NCI-H748 treated with DMSO at 0.1 percent for 48 hours (cell line): Measurements from ENCODE around the gene PSMB4.
"Not testable (repeated sequence)": the region's sequence is repeated elsewhere in the genome, so short reads cannot be mapped to it uniquely, and the experiment has no call there.

Experiments
- DNase-seq: peaks from one replicate; lab custom pipeline; 2025; lab: John Stamatoyannopoulos, UW

PSMB4 gene

DNA sequence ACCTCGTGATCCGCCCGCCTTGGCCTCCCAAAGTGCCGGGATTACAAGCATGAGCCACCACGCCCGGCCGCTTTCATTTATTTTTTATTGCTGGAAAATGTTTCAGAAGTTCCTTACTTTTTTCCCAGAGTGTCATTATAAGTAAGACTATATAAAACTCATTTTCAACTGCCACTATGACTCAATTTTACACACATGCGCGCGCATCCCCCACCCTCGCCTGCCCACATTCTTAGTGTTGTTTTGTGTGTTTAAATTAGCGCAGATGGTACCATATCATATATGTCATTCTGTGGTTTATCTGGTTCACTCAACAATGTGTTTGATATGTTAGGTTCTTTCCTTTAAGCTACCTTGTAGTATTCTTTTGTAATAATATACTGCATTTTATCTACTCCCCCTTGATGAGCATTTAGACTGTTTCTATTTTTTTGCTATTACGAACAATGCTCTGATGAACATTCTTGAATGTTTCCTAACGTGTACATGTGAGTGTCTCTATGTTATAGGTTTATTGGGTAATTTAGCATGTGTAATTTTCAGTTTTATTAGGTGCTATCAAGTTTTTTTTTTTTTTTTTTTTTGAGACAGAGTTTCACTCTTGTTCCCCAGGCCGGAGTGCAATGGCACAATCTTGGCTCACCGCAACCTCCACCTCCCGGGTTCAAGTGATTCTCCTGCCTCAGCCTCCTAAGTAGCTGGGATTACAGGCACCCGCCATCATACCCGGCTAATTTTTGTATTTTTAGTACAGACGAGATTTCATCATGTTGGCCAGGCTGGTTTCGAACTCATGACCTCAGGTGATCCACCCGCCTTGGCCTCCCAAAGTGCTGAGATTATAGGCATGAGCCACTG is 8.9 kb upstream of the PSMB4 start:
- not testable (repeated sequence) for DNase-seq

DNA sequence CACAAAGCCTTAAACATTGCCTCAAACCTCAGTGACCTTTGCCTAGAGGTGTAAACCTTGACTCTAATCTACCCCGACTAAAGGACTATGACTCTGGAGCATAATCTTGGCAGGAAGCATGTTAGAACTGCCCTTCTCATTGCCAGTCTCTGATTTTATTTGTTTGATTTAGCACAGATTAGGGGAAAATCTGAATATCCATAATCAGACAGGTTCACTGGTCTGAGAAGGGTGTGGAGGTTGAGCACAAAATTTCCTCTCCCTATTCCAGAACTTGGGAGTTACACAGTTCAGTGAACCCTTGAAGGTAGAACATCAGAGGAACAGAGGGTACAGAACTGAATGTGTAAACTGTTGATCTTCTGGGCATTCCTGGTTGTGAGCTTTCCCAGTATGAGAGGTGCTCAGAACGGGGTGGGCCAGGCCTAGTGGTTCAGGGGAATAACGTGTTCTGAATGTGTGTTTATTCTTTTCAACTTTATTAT is 8.3 kb upstream of the PSMB4 start:
- DNase-seq, result no peak

DNA sequence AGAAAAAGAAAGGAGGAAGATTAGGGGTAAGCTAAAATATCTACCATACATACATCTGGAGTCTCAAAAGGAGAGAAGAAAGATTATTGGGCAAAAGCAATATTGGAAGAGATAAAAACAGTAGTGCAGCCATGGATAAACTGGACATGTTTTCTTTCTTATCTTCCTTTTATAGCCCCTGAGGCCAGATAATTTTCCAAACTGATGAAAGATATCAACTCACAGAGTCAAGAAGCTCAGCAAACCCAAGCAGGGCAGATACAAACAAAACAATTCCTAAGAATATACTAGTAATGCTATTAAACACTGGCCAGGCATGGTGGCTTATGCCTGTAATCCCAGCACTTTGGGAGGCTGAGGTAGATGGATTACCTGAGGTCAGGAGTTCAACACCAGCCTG is 5.8 kb upstream of the PSMB4 start:
- no peak for DNase-seq

DNA sequence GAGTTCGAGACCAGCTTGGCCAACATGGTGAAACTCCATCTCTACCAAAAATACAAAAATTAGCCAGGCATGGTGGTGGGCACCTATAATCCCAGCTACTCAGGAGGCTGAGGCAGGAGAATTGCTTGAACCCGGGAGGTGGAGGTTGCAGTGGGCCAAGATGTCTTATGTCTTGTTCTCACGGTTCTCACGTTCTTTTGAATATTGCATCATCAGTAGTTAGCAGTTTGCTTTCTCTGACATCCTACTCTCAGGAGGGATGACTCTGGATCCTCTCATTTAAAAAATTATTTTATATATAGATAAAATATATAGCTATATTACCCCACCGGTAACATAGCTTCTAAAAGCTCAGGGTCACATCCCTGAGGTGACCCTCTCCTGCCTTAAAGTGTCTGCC is 3.1 kb upstream of the PSMB4 start:
- DNase-seq, result not testable (repeated sequence)

DNA sequence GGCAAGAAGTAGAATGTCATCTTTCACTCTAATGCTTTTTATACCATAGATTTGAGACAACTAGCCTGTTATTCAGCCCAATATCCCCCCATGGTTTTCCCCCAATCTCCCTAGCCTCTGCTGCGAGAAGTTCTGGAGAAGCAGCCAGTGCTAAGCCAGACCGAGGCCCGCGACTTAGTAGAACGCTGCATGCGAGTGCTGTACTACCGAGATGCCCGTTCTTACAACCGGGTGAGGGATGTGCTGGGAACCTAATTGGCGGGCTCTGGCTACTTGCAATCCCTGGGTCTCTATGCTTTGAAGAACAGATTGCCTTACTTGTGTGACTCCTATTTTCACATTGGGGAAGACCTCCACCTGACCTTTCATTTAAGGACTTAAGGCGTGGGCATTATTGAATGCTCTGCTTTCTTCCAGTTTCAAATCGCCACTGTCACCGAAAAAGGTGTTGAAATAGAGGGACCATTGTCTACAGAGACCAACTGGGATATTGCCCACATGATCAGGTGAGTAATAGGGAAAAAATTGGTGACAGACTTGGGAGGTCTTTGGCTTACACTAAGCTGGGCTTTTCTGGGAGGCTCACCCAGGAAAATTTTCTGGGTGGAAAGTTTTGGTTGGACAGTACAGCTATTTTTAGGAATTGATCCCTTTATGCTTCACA is 1.9 kb downstream of the PSMB4 start:
- DNase-seq, result no peak

DNA sequence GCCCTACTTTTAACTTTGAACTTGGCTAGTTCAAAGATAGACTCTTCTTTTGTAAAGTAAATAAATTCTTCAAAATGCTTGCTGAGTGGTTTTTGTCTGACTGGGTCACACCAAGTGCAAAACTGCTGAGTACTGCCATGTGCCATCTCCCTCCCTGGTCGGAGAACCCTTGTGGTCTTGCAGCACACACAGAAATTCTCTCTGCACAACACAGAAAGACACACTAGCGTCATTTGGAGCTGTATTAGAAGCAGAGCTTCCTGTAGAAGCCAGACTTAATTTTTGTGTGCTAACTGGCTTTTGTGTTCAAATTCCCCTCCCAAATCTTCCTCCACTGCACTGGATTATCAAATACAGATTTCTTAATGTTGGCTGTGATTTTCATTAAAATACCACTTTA is 2.5 kb downstream of the PSMB4 start:
- DNase-seq, result no peak

DNA sequence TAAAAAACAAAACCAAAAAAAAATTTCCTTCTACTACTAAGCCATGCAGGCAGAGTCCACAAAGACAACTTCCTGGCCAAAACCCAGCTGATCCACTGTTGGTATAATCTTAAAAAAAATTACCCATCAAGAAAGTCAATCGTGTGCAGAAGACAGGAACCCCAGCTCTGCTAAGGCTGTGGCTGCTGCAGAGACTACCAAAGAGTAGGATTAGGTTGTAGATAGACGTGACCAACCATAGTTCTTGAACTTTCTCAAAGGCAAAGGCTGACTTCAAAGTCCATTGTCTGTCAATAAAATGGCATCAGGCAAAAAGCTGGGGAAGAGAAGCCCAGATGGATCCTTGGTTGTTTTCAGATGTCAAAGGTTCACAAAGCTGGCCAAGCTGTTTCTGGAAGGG is 3.4 kb downstream of the PSMB4 start:
- no peak for DNase-seq

DNA sequence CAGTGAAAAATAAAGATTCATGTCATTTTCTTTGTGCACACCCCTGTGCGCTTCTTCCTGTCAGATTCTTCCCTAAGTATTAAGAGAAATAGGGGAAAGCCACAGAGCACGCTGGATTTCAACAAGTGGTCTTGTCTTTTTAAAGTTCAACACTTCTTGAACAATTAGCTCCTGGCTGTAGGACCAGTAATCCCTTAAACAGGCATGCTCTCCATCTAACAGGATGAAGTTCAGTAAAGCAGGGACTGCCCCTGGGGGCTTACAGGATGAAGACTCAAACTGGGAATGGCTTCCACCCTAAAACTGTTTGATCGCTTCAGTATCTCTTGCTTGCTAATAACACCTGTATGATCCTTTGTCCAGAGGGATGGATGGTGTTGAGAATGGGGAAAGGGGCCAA is 4.2 kb downstream of the PSMB4 start:
- no peak for DNase-seq

DNA sequence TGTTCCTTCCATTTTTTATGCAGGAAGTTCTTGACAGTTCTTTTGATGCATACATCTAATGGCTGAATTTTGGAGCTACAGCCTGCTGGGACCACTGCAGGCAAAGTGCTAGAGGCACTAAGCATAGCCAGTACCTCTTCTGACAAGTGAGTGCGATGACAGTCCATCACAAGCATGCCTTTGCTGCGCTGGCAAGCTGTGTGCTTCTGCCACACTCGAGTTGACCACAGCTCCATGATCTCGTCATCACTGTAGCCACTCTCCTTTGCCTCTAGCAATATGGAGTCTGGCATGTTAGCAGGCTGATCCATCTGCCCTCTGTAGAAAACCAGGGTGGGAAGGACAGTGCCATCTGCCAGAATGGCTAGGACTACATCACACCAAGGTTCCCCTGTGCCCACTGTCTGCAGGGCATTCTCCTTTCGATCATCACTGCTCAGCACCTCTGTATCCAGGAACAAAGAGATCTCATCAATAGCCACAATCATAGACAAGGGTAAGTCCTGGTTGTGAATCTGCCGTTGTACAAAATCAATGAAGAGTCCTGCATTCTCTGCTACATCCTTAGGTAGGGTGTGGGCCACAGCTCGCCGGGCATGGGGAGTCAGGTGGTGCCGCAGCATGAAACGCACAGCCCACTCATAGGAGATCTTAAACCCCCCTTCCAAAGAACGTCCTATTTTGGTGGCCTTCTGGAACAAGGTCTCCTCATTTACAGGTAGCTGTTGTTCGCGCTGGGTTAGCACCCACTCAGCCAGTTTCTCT is 6.0 kb downstream of the PSMB4 start:
- no peak for DNase-seq

DNA sequence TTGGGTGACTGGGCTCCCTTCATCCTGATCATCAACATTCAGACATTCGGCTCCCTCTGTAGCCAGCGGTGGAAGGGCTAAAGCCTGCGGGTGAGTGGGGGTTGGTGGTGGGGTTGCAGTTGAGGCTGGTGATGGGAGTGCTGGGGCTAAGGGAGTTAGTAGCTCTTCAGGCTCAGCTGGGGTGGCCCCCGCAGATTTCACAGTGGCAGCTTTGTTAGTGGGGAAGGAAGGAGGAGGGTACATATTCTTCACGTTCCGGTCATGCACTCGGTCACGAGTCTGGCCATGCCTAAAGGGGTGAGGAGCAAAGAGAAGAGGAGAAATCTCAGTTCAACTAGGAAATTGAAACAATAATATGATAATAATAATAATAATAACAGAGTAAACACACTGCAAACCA is 6.8 kb downstream of the PSMB4 start:
- no peak for DNase-seq

DNA sequence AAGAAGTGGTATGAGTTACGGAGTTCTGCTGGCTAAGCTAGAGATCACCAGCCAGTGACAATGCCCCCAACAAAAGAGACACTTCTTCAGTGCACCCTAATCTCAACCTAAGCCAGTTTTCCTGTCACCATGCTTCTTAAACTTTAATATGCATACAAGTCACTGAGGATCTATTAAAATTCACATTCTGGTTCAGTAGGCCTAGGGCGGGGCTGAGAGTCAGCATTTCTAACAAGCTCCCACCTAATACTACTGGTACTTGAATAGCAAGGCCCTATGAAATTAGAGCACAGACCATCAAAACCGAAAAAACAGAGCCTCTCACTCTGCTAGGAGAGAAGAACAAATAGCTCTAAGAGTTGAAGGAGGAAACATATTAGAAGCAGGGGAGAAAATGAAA is 7.9 kb downstream of the PSMB4 start:
- DNase-seq, result no peak

DNA sequence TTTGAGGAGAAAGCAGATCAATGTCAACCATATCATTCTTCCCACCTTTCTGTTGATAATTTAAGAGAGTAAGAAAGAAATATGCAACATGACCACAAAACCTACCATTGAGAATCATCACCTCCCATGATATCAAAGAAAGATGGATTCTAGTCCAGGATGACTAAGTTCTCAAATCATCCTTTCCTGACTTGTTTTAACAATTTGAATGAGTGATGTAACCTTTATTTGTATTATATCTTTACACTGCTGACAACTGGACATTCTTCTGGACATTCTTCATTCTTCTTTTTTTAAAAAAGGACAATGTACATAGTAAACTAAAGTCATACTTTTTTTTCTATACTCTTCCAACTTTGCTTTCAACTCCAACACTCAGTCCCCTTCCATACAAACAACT is 9.5 kb downstream of the PSMB4 start:
- DNase-seq, result no peak

DNA sequence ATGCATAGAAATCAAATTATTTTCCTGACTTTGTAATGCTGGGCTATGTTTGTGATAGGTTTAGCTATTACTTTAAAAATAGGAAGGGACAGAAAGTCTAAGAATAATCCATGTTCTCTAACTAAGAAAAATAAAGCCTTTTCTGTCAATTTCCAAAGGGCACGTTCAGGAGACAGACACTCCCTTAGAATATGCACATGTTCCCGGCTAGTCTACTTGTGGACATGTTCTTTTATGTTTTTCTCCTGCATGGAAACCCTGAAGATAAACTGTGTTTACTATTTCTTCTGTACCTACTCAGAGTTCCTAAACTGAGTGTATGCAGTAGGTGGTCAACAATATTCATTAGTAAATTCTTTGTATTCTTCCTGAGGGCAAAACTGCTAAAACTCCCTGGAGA is 12.5 kb downstream of the PSMB4 start:
- no peak for DNase-seq

DNA sequence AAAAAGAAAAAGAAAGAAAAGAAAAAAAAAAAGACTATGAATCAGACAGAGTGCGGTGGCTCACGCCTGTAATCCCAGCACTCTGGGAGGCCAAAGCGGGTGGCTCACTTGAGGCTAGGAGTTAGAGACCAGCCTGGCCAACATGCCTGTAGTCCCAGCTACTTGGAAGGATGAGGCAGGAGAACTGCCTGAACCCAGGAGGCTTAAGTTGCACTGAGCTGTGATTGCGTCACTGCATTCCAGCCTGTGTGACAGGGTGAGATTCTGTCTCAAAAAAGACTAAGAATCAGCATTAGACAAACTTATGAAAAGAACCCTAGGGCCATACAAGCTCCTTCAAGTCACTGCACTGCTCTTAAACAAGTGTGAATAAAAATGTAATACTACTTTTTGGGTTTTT is 16.9 kb downstream of the PSMB4 start:
- DNase-seq, result no peak

DNA sequence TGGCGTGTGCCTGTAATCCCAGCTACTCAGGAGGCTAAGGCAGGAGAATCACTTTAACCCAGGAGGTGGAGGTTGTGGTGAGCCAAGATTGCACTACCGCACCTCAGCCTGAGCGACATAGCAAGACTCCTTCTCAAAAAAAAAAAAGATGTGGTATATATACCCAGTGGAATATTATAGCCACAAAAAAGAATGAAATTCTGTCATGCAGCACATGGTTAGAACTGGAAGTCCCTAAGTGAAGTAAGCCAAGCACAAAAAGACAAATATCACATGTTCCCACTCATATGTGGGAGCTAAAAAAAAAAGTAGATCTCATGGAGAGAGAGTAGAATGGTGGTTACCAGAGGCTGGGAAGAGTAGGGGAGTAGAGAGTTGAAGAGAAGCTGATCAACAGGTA is 18.7 kb downstream of the PSMB4 start:
- no peak for DNase-seq

DNA sequence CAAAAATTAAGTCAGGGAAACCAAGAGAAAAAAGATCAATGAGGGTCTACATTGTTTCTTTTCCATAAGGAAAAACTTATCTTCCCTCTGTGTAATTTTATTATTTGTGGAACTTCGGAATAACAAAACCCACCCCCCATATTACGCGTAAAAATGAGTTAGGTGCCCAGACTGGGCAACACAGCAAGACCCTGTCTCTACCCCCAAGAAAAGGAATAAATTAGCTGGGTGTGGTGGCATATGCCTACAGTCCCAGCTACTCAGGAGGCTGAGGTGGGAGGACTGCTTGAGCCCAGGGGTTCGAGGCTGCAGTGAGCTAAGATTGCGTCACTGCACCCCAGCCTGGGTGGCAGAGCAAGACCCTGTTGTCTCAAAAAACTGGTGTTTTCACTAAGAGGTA is 20.4 kb downstream of the PSMB4 start:
- no peak for DNase-seq

DNA sequence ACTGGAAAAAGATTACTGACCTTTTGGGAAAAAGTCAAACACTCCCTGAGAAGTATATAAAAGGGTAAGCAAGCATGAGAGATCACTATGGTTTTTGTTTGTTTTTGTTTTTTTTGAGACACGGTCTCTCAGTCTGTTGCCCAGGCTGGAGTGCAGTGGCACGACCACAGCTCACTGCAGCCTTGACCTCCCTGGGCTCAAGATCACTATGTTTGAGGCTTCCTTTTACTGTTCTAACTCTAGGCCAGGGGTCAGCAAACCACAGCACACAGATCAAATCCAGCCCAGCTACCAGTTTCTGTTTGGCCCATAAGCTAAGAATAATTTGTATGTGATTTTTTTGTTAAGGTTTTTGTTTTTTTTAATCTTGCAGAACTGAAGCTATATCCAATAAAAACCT is 25.7 kb downstream of the PSMB4 start:
- no peak for DNase-seq

DNA sequence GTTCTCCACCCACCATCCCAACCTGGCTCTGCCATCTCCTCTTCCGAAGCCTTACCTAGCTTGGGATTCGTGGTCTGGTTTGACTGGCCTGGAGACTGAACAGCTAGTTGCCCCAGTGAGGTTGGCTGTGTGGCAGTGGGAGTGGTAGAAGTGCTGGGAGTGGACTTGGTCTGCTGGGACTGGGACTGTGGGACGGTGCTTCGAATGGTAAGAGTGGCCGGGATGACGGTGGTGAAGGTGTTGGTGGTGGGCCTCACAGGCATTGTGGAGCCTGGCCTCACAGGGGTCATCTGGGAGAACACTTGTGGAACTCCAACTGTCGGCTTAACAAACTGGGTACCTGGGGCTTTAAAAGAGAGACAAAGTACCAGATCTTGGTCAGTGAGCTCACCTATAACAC is 28.7 kb downstream of the PSMB4 start:
- no peak for DNase-seq

DNA sequence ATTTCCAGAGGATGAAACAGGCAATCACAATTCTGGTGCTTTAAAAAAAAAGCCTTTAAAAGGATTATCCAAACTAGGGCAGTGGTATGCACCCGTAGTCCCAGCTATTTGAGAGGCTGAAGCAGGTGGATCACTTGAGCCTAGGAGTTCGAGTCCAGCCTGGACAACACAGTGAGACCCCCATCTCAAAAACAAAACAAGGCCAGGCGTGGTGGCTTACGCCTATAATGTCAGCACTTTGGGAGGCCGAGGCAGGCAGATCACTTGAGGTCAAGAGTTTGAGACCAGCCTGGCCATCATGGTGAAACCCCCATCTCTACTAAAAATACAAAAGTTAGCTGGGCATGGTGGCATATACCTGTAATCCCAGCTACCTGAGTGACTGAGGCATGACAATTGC is 34.5 kb downstream of the PSMB4 start:
- DNase-seq, result not testable (repeated sequence)

DNA sequence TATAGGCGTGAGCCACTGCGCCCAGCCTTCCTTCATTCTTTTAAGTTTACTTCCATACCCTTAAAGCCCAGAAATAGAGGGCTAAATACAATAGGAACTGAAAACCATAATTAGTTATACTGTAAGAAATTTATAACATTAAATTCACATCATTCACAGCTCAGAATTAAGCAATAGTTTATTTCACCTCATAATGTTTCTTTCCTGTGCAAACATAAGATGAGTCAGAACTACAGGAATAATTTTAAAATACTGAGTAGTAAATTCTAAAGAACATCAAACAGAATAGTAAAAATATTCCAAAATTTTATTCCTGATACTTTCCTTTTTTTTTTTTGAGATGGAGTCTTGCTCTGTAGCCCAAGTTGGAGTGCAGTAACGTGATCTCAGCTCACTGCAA is 35.8 kb downstream of the PSMB4 start:
- DNase-seq, result no peak

DNA sequence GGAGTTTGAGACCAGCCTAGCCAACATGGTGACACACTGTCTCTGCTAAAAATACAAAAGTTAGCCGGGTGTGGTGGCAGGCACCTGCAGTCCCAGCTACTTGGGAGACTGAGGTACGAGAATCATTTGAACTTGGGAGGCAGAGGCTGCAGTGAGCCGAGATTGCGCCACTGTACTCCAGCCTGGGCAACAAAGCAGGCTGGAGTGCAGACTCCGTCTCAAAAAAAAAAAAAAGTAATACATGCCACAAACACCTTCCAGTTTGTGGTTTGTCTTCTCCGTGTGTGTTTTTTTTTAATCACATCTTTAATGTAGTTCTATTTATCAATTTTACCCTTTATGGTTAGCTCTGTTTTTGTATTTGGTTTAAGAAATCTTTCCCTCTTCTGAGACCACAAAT is 37.6 kb downstream of the PSMB4 start:
- no peak for DNase-seq

DNA sequence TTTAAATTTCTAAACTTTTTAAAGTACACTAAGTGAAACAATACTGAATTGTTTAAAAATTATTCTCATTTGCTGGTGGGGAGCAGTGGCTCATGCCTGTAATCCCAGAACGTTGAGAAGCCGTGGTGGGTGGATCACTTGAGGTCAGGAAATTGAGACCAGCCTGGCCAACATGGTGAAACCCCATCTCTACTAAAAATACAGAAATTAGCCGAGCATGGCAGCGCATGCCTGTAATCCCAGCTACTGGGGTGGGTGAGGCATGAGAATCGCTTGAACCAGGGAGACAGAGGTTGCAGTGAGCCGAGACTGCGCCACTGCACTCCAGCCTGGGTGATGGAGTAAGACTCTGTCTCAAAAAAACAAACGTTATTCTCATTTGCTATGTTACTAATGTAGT is 38.0 kb downstream of the PSMB4 start:
- DNase-seq, result not testable (repeated sequence)
